HG03280 (cell line): ENCODE data around the gene ADAMTS3.

Experiments
- ATAC-seq: cut with Tn5 transposase; IDR thresholded peaks from one replicate; pipeline ENCODE4 v1.9.1; 2021; ENCODE audit warnings: mild to moderate bottlenecking, moderate library complexity; ENCODE audit not compliant: unreplicated experiment

ADAMTS3 gene

GRCh38 chr4:72305080-72305479, 263.9 kb downstream of the ADAMTS3 start:
- ATAC-seq, result no peak

- peak; percentile 91 for ATAC-seq
These were observed 265.9 kb downstream of the ADAMTS3 start for GRCh38 chr4:72302981-72303704.

- no peak for ATAC-seq
These were observed 267.3 kb downstream of the ADAMTS3 start for GRCh38 chr4:72301759-72302158.

GRCh38 chr4:72300126-72300525, 268.9 kb downstream of the ADAMTS3 start:
- ATAC-seq, result no peak

GRCh38 chr4:72295966-72296557, 273.0 kb downstream of the ADAMTS3 start:
- ATAC-seq, result peak; percentile 86

DNA sequence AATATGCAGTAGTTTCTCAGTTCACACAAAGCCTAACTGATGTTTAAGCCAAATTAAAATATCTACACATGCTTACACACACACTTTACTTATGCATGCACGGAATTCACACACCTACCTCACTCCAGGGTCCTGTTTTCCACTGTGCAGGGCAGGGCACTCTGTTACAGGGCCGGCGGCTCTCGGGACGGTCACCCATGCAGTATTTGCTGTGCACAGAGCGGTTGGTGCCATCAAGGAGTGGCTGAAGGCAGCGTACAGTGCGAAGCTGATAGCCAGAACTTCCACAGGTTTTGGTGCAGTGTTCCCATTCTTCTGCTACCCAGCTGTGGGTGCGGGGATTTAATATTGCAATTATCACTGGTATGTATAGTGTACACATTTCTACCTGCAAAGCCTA, 278.3 kb downstream of the ADAMTS3 start:
- no peak for ATAC-seq

GRCh38 chr4:72286910-72287309, 282.1 kb downstream of the ADAMTS3 start:
- ATAC-seq, result no peak

DNA sequence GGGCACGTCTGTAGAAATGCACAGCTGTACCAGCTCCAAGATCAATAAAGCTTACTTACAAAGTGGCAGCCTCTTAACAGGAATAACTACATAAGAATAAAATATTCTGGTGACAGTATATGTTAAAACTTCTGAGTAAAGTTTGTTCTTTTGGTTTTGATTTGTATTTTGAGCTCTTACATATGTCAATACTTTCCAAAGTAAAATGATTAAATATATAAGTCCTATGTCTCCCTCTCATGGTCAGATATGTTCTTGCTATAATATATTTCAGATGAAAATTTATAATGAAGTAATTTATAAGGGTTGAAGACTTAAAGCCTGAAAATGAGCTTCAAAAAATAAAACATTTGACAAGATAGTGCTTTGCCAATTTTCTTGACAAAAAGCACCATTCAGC, 282.8 kb downstream of the ADAMTS3 start:
- ATAC-seq, result no peak

- ATAC-seq, result peak; percentile 59
These were observed 285.7 kb downstream of the ADAMTS3 start for GRCh38 chr4:72283357-72283756.

DNA sequence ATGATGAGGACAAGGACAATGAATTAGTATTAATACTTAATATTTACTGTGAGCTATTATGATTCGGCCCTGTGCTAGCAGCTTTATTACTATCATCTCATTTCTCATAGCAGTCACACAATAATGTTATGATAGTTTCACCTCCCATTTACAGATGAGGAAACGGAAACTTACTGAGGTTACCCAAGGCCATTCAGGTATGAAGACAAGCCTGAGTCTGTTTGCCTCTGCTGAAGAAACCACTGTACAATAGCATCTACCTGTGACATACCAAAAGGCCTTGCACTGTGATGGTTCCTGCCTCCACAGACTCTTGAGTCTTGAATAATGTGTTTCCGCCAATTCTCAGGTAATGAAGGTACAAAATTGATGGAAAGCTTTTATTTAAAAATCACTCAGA, 288.8 kb downstream of the ADAMTS3 start:
- no peak for ATAC-seq

- no peak for ATAC-seq
These were observed 293.6 kb downstream of the ADAMTS3 start for GRCh38 chr4:72275381-72275780.

DNA sequence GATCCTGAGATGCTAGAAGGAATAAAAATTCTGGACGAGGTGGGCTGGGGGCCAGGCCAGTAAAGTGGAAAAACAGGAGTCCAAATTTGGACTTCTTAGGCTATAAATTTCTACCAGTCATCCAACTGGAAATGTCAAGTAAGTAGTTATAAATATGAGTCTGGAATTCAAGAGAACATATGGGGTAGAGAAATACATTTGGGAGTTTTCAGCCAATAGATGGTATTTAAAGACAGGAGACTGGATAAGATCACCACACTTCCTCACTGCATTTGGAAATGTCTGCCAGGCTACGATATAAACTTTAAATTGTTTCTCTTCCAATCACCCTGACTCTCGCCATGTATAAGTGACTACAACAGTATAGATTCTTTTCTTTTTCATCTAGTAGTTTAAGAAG, 294.8 kb downstream of the ADAMTS3 start:
- no peak for ATAC-seq

- ATAC-seq, result no peak
These were observed 313.8 kb downstream of the ADAMTS3 start for GRCh38 chr4:72255269-72255668.

DNA sequence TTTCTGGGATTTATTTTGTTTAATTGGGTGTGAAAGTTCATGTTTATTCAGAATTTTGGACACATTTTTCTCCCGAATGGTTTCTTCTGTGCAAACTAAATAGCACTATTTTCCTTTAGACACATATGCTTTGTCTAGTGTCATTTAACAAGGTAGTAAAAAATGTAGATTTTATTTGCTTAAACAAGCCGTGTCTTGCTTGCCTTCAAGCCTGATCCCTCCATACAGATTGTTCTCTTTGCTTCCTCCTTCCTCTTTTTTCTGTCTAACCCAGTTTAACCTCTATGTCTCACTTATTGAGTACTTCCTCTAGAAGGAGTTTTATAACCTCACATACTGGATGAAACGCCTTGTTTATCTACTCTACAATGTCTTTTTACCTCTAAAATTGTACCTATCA, 325.4 kb downstream of the ADAMTS3 start:
- ATAC-seq, result no peak

DNA sequence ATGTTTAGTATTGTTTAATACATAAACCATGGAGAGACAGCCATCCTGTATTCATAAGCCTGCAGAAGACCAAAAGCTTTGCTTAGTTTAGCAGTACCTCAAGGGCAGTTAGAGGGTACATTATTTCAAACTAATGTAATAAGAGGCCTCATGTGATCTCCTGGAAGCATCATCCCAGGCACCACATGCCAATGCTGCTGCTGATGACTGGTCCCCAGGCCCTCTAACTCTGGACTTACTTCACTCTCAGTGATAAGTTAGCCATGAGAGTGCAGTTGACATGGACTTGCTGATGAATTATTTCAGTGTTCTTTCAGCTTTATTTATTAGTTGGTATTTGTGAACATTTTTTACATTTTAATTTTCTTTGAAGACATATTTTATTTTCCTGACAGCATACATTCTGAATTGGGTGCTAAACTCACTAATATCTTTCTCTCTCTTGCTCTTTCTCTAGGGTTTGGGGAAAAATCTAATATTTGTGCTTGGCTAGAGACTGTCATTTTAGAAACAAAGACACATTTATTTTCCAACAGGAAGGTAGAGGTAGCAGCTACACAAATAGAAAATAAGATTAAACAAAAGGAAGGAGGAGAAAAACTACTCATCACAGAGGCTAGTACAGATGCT, 329.4 kb downstream of the ADAMTS3 start:
- ATAC-seq, result no peak
